Non-pigmented ciliary epithelial cell (primary cell): ENCODE measurements around the gene SOD3.

ENCODE experiments used
- DNase-seq: peaks from one replicate; pipeline ENCODE4 v3.0.0-alpha.2; 2010; ENCODE audit warnings: low read depth

The SOD3 gene

GRCh38 chr4:24842356-24842755 lies 47.0 kb downstream of the SOD3 start:
- DNase-seq, result no peak

GRCh38 chr4:24843096-24843495 lies 47.7 kb downstream of the SOD3 start:
- DNase-seq, result no peak

GRCh38 chr4:24845132-24845531 lies 49.8 kb downstream of the SOD3 start:
- no peak for DNase-seq

- no peak for DNase-seq
Measured at GRCh38 chr4:24845902-24846301, 50.5 kb downstream of the SOD3 start.

GRCh38 chr4:24846716-24847115 lies 51.3 kb downstream of the SOD3 start:
- DNase-seq, result no peak

GRCh38 chr4:24849351-24849750 lies 54.0 kb downstream of the SOD3 start:
- DNase-seq, result no peak

GRCh38 chr4:24849756-24850155 lies 54.4 kb downstream of the SOD3 start:
- no peak for DNase-seq
